Osteocyte (in vitro differentiated cells): ENCODE data around the gene MARK1. TPM values are rescaled to one million over a fixed set of nuclear protein-coding genes. Genes with fewer than 3 reads are reported as not detected.
"Not testable (repeated sequence)": the region's sequence is repeated elsewhere in the genome, so short reads cannot be mapped to it uniquely, and the experiment has no call there.

Source experiments
- DNase-seq: peaks from one replicate; pipeline ENCODE4 v3.0.0; 2021; ENCODE audit warnings: mixed read lengths; ENCODE audit not compliant: unreplicated experiment; ENCODE audit errors: extremely low spot score
- H3K27ac Mint-ChIP-seq: one replicate; pipeline ENCODE4 v1.8.0; 2021; ENCODE audit warnings: mild to moderate bottlenecking, mixed read lengths; ENCODE audit not compliant: unreplicated experiment
- H3K27me3 Mint-ChIP-seq: one replicate; pipeline ENCODE4 v1.8.0; 2021; ENCODE audit warnings: mixed read lengths; ENCODE audit not compliant: unreplicated experiment
- H3K36me3 Mint-ChIP-seq: one replicate; pipeline ENCODE4 v1.8.0; 2021; ENCODE audit warnings: mixed read lengths; ENCODE audit not compliant: unreplicated experiment
- H3K4me1 Mint-ChIP-seq: one replicate; pipeline ENCODE4 v1.8.0; 2021; ENCODE audit warnings: mixed read lengths; ENCODE audit not compliant: unreplicated experiment
- H3K4me3 Mint-ChIP-seq: one replicate; pipeline ENCODE4 v1.8.0; 2021; ENCODE audit warnings: mild to moderate bottlenecking, moderate library complexity, mixed read lengths; ENCODE audit not compliant: unreplicated experiment
- H3K9me3 Mint-ChIP-seq: one replicate; pipeline ENCODE4 v1.8.0; 2021; ENCODE audit warnings: mixed read lengths; ENCODE audit not compliant: unreplicated experiment
- CTCF ChIP-seq: fragments of 200-600 bp; sonication (generic); IDR thresholded peaks from 2 replicates; pipeline ENCODE4 v1.5.0; 2021; ENCODE audit warnings: antibody characterized with exemption, mild to moderate bottlenecking, moderate library complexity
- total RNA-seq: library from RNA; stranded (reverse); gene quantifications from 2 replicates; pipeline ENCODE4 v1.2.1, GENCODE V29; 2021

MARK1 gene
- total RNA-seq, 1 donor from 2014 or later, result 1.2 TPM

GRCh38 chr1:220677251-220677650 is 149.3 kb downstream of the MARK1 start:
- Mint-ChIP-seq H3K9me3 (no peaks in the 10 kb centered on the region), H3K4me3 (no peak overlapping the region), H3K36me3 (no peaks in the 10 kb centered on the region), H3K27ac (no peak overlapping the region), H3K27me3 (peaks cover 39% of the 10 kb centered on the region), H3K4me1 (no peaks in the 10 kb centered on the region)
- DNase-seq, result no peak
- no peak for TF ChIP-seq CTCF

- Mint-ChIP-seq H3K9me3 (no peaks in the 10 kb centered on the region), H3K4me1 (no peaks in the 10 kb centered on the region), H3K36me3 (no peaks in the 10 kb centered on the region), H3K4me3 (no peak overlapping the region), H3K27me3 (peaks cover 25% of the 10 kb centered on the region), H3K27ac (no peak overlapping the region)
- no peak for DNase-seq
- TF ChIP-seq CTCF, result peak; percentile 80
These were observed 152.2 kb downstream of the MARK1 start for GRCh38 chr1:220680085-220680687.

- Mint-ChIP-seq H3K36me3 (no peaks in the 10 kb centered on the region), H3K4me3 (no peak overlapping the region), H3K27me3 (peaks cover 17% of the 10 kb centered on the region), H3K9me3 (no peaks in the 10 kb centered on the region), H3K27ac (no peak overlapping the region), H3K4me1 (no peaks in the 10 kb centered on the region)
- no peak for DNase-seq
- TF ChIP-seq CTCF, result no peak
These were observed 153.4 kb downstream of the MARK1 start for GRCh38 chr1:220681220-220681880.

- H3K9me3 Mint-ChIP-seq, result no peaks in the 10 kb centered on the region
- H3K4me3 Mint-ChIP-seq, result no peak overlapping the region
- H3K4me1 Mint-ChIP-seq, result no peaks in the 10 kb centered on the region
- no peak for DNase-seq
- H3K27ac Mint-ChIP-seq, result no peak overlapping the region
- no peaks in the 10 kb centered on the region for H3K36me3 Mint-ChIP-seq
- no peak for TF ChIP-seq CTCF
- peaks cover 17% of the 10 kb centered on the region for H3K27me3 Mint-ChIP-seq
These were observed 155.1 kb downstream of the MARK1 start for GRCh38 chr1:220682901-220683576.

GRCh38 chr1:220683716-220684115 is 155.8 kb downstream of the MARK1 start:
- H3K36me3 Mint-ChIP-seq, H3K4me3 Mint-ChIP-seq, DNase-seq, H3K4me1 Mint-ChIP-seq, H3K9me3 Mint-ChIP-seq, H3K27ac Mint-ChIP-seq: not testable (repeated sequence)
- peaks cover 10% of the 10 kb centered on the region for H3K27me3 Mint-ChIP-seq
